ENCODE results near the gene FGF9. TPM values are rescaled to one million over a fixed set of nuclear protein-coding genes. Genes with fewer than 3 reads are reported as not detected.

Gene FGF9
- total and polyA plus RNA-seq, 10 of the 15 experiments (the other 5 are each of a cell fraction or from before 2014, with no cell fraction given) = 0.05 to 1.5 (median 0.83) TPM

DNA sequence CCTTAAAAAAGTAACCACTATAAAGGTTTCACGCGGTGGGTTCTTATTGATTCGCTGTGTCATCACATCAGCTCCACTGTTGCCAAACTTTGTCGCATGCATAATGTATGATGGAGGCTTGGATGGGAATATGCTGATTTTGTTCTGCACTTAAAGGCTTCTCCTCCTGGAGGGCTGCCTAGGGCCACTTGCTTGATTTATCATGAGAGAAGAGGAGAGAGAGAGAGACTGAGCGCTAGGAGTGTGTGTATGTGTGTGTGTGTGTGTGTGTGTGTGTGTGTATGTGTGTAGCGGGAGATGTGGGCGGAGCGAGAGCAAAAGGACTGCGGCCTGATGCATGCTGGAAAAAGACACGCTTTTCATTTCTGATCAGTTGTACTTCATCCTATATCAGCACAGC lies 30.6 kb downstream of the FGF9 start:
- no peak overlapping the region for H2AFZ ChIP-seq (ENCODE audit: control insufficient read depth, low read depth, low read length)
- H3K79me2 ChIP-seq (ENCODE audit: control insufficient read depth, insufficient read depth, low read length) = no peaks in the 10 kb centered on the region
- intact Hi-C loops (cut with micrococcal nuclease; ENCODE audit: unreplicated experiment) (no loop called here), in situ Hi-C loops (cut with MboI) (no loop called here)
- CTCF ChIA-PET = interaction anchor here (1.0 kb wide), 1 partner anchor 8 kb away, joined by 3 read pairs; no protein-coding TSS in a partner anchor
- no peaks in the 10 kb centered on the region for H4K20me1 ChIP-seq (ENCODE audit: control insufficient read depth, insufficient read depth)
- no peaks in the 10 kb centered on the region for H3K4me1 ChIP-seq (ENCODE audit: control insufficient read depth, insufficient read depth, low read length)
- BruUV-seq (replicated peaks) = no TSS peak
- DNase-seq (ENCODE audit: low read depth, low spot score) (no peak), ATAC-seq (no peak), FAIRE-seq (no peak)
- no peaks in the 10 kb centered on the region; a peak in 1 of 4 replicates for H3K27me3 ChIP-seq (replicated peaks in 1 of 2; ENCODE audit: control insufficient read depth in 2 of 2, insufficient read depth in 2 of 2, low read length in 1 of 2)
- POLR2A ChIA-PET = no interaction called here
- SMC1A ChIA-PET (ENCODE audit: uncharacterized antibody, unreplicated experiment) = no interaction called here
- H3K4me2 ChIP-seq (ENCODE audit: control insufficient read depth, insufficient read depth) = no peak overlapping the region
- no peak overlapping the region for H3K4me3 ChIP-seq
- no peak overlapping the region for H3K9ac ChIP-seq (ENCODE audit: control insufficient read depth, insufficient read depth, low read length)
- 71% methylated on average over 9 of the region's 10 CpGs for WGBS (ENCODE audit: insufficient coverage, insufficient replicate concordance, low lambda C conversion rate, missing lambda C conversion rate)
- H3K9me3 ChIP-seq (replicated peaks; ENCODE audit: control insufficient read depth, insufficient read depth, low read length) = no peaks in the 10 kb centered on the region
- RAD21 ChIA-PET (ENCODE audit: unreplicated experiment) = no interaction called here
- no peak overlapping the region for H3K27ac ChIP-seq (ENCODE audit: control insufficient read depth, insufficient read depth)
- TF ChIP-seq, protein P1, sequence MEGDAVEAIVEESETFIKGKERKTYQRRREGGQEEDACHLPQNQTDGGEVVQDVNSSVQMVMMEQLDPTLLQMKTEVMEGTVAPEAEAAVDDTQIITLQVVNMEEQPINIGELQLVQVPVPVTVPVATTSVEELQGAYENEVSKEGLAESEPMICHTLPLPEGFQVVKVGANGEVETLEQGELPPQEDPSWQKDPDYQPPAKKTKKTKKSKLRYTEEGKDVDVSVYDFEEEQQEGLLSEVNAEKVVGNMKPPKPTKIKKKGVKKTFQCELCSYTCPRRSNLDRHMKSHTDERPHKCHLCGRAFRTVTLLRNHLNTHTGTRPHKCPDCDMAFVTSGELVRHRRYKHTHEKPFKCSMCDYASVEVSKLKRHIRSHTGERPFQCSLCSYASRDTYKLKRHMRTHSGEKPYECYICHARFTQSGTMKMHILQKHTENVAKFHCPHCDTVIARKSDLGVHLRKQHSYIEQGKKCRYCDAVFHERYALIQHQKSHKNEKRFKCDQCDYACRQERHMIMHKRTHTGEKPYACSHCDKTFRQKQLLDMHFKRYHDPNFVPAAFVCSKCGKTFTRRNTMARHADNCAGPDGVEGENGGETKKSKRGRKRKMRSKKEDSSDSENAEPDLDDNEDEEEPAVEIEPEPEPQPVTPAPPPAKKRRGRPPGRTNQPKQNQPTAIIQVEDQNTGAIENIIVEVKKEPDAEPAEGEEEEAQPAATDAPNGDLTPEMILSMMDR (IDR thresholded peaks at IDR 0.05 in 2 of 3, conservative IDR thresholded peaks at IDR 0.05 in 1 of 3; ENCODE audit: control insufficient read depth in 2 of 3, extremely low read depth in 1 of 3, insufficient read depth in 1 of 3, low read depth in 3 of 3, low read length in 3 of 3) = no peak
- TF ChIP-seq RUNX3 (IDR thresholded peaks at IDR 0.05; ENCODE audit: low read length) = no peak
- no peak for TF ChIP-seq NR2C1 (IDR thresholded peaks at IDR 0.05)
- TF ChIP-seq KAT2A (conservative IDR thresholded peaks at IDR 0.05; ENCODE audit: control insufficient read depth, low read depth, low read length) = no peak
- no peak for TF ChIP-seq ZNF207 (IDR thresholded peaks at IDR 0.05; ENCODE audit: borderline replicate concordance)
- no peak for TF ChIP-seq STAT3 (IDR thresholded peaks at IDR 0.05; ENCODE audit: low read depth, low read length)
- TF ChIP-seq, protein P2, sequence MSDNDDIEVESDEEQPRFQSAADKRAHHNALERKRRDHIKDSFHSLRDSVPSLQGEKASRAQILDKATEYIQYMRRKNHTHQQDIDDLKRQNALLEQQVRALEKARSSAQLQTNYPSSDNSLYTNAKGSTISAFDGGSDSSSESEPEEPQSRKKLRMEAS (IDR thresholded peaks at IDR 0.05; ENCODE audit: low read depth, low read length) = no peak
- TF ChIP-seq, protein P3, sequence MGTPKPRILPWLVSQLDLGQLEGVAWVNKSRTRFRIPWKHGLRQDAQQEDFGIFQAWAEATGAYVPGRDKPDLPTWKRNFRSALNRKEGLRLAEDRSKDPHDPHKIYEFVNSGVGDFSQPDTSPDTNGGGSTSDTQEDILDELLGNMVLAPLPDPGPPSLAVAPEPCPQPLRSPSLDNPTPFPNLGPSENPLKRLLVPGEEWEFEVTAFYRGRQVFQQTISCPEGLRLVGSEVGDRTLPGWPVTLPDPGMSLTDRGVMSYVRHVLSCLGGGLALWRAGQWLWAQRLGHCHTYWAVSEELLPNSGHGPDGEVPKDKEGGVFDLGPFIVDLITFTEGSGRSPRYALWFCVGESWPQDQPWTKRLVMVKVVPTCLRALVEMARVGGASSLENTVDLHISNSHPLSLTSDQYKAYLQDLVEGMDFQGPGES (IDR thresholded peaks at IDR 0.05) = no peak
- no peak for TF ChIP-seq CBX5 (IDR thresholded peaks at IDR 0.05; ENCODE audit: low read depth)
- TF ChIP-seq MTA3 (IDR thresholded peaks at IDR 0.05; ENCODE audit: borderline replicate concordance, low read length) = no peak
- no peak for TF ChIP-seq SREBF1 (IDR thresholded peaks at IDR 0.05; ENCODE audit: low read length)
- TF ChIP-seq SMAD1 (IDR thresholded peaks at IDR 0.05; ENCODE audit: low read depth, partially characterized antibody) = no peak
- TF ChIP-seq TCF12 (IDR thresholded peaks at IDR 0.05; ENCODE audit: low read depth, low read length) = no peak
- no peak for TF ChIP-seq IRF4 (IDR thresholded peaks at IDR 0.05; ENCODE audit: low read depth, low read length)
- TF ChIP-seq MXI1 (IDR thresholded peaks at IDR 0.05; ENCODE audit: low read depth, low read length) = no peak
- no peak for TF ChIP-seq ATF7 (IDR thresholded peaks at IDR 0.05; ENCODE audit: low read depth)
- TF ChIP-seq NFYB (IDR thresholded peaks at IDR 0.05; ENCODE audit: insufficient read depth, low read depth, low read length) = no peak
- no peak for TF ChIP-seq ZBED1 (IDR thresholded peaks at IDR 0.05; ENCODE audit: borderline replicate concordance)
- TF ChIP-seq NRF1 (conservative IDR thresholded peaks at IDR 0.05; ENCODE audit: low read depth, low read length) = no peak
- TF ChIP-seq, protein P4, sequence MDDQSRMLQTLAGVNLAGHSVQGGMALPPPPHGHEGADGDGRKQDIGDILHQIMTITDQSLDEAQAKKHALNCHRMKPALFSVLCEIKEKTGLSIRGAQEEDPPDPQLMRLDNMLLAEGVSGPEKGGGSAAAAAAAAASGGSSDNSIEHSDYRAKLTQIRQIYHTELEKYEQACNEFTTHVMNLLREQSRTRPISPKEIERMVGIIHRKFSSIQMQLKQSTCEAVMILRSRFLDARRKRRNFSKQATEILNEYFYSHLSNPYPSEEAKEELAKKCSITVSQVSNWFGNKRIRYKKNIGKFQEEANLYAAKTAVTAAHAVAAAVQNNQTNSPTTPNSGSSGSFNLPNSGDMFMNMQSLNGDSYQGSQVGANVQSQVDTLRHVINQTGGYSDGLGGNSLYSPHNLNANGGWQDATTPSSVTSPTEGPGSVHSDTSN (IDR thresholded peaks at IDR 0.05; ENCODE audit: insufficient replicate concordance, low read depth, low read length) = no peak
- no peaks in the 10 kb centered on the region for H3K36me3 ChIP-seq (ENCODE audit: control insufficient read depth in 2 of 2, insufficient read depth in 2 of 2, low read length in 1 of 2)

All from GM12878 (cell line).